Panc1 (cell line): ENCODE results near the gene SLC25A36. TPM values are rescaled to one million over a fixed set of nuclear protein-coding genes. Genes with fewer than 3 reads are reported as not detected.
A peak's percentile ranks its signal among the peaks of the same experiment; 100 is the strongest.
"Not testable (repeated sequence)": the region's sequence is repeated elsewhere in the genome, so short reads cannot be mapped to it uniquely, and the experiment has no call there.

Experiments used
- ATAC-seq: fragments of 200-7000 bp; cut with Tn5 transposase; 2 replicates; pipeline ENCODE4 v1.9.1; 2020; ENCODE audit warnings: mild to moderate bottlenecking, moderate library complexity
- BruUV-seq: library from RNA; stranded (reverse); fragments of 400-500 nt; replicated peaks from 2 replicates; lab custom pipeline; 2021; lab: Mats Ljungman, UMichigan
- CTCF ChIA-PET: fragments of 300-600 bp; sonication (Branson Sonifier 250); formaldehyde crosslinking; loops from one replicate; lab custom pipeline; 2022; ENCODE audit warnings: antibody characterized with exemption; lab: Charles Lee
- POLR2A ChIA-PET: fragments of 300-600 bp; sonication (Branson Sonifier 250); formaldehyde crosslinking; loops from one replicate; lab custom pipeline; 2022; ENCODE audit warnings: antibody characterized with exemption; lab: Charles Lee
- DNase-seq: peaks from one replicate; pipeline ENCODE4 v3.0.0-alpha.2; 2010; ENCODE audit warnings: low read depth, low spot score
- H3K27ac ChIP-seq: 2 replicates; pipeline ENCODE4 v1.5.1; 2011; ENCODE audit warnings: mild to moderate bottlenecking, low read length, inconsistent platforms
- H3K27me3 ChIP-seq: fragments of 200-500 bp; sonication (Bioruptor generic); 2 replicates; pipeline ENCODE4 v1.6.0; 2014; ENCODE audit warnings: low read length, inconsistent platforms; ENCODE audit not compliant: control insufficient read depth, insufficient read depth
- H3K36me3 ChIP-seq: fragments of 200-500 bp; sonication (Bioruptor generic); 2 replicates; pipeline ENCODE4 v1.5.1; 2014; ENCODE audit warnings: inconsistent platforms, mild to moderate bottlenecking, low read length, moderate library complexity; ENCODE audit not compliant: control insufficient read depth, insufficient read depth
- H3K4me1 ChIP-seq: 2 replicates; pipeline ENCODE4 v1.5.1; 2011; ENCODE audit warnings: inconsistent platforms, mild to moderate bottlenecking, low read length, moderate library complexity; ENCODE audit not compliant: control insufficient read depth, insufficient read depth
- H3K4me3 ChIP-seq, 2 experiments: 2 replicates each; pipeline ENCODE4 v1.5.1; 2011 to 2012; ENCODE audit warnings: low read depth in 2 of 2, low read length in 2 of 2, mild to moderate bottlenecking in 2 of 2, inconsistent platforms in 1 of 2, moderate library complexity in 1 of 2
- H3K9me3 ChIP-seq: fragments of 200-500 bp; sonication (Bioruptor generic); 2 replicates; pipeline ENCODE4 v1.5.1; 2014; ENCODE audit warnings: low read depth, mild to moderate bottlenecking, inconsistent platforms, low read length, moderate library complexity; ENCODE audit not compliant: control insufficient read depth, insufficient read depth
- POLR2AphosphoS5 ChIP-seq: IDR thresholded peaks from 2 replicates; pipeline ENCODE4 v1.6.1; 2012; ENCODE audit warnings: mild to moderate bottlenecking, low read depth, low read length, moderate library complexity
- SIN3A ChIP-seq: IDR thresholded peaks from 2 replicates; pipeline ENCODE4 v1.6.1; 2012; ENCODE audit warnings: low read depth, mild to moderate bottlenecking, low read length, moderate library complexity, borderline replicate concordance; ENCODE audit not compliant: insufficient read depth
- TCF7L2 ChIP-seq: IDR thresholded peaks from 2 replicates; pipeline ENCODE4 v1.6.1; 2011; ENCODE audit warnings: mild to moderate bottlenecking, low read depth, low read length, inconsistent platforms
- in situ Hi-C: cut with HindIII; loops from 2 replicates; pipeline ENCODE4 v1.10.0; 2016; ENCODE audit warnings: low sequenced_read_pairs, low pct_unique_long_range_greater_than_20kb
- intact Hi-C: fragments of 100-400 bp; cut with micrococcal nuclease; formaldehyde crosslinking; loops from one replicate; pipeline ENCODE4 v1.10.0; 2022; ENCODE audit not compliant: unreplicated experiment
- total RNA-seq: library from RNA; stranded (reverse); gene quantifications from one replicate; pipeline ENCODE4 v1.2.1, GENCODE V29; 2021; ENCODE audit not compliant: unreplicated experiment
- TF ChIP-seq, protein P1 (sequence below): fragments of 450-650 bp; IDR thresholded peaks from 2 replicates; pipeline ENCODE4 v1.5.1; 2017; ENCODE audit warnings: mild to moderate bottlenecking
- TF ChIP-seq, protein P2 (sequence below), 2 experiments: IDR thresholded peaks; 2 replicates each; pipeline ENCODE4 v1.6.1; 2011 to 2012; ENCODE audit warnings: low read depth in 2 of 2, control low read depth in 1 of 2, low read length in 1 of 2, mild to moderate bottlenecking in 1 of 2, moderate library complexity in 1 of 2; ENCODE audit not compliant: insufficient read depth in 1 of 2

Gene SLC25A36
- total RNA-seq, 1 experiment from 2014 or later, result 69.5 TPM

DNA sequence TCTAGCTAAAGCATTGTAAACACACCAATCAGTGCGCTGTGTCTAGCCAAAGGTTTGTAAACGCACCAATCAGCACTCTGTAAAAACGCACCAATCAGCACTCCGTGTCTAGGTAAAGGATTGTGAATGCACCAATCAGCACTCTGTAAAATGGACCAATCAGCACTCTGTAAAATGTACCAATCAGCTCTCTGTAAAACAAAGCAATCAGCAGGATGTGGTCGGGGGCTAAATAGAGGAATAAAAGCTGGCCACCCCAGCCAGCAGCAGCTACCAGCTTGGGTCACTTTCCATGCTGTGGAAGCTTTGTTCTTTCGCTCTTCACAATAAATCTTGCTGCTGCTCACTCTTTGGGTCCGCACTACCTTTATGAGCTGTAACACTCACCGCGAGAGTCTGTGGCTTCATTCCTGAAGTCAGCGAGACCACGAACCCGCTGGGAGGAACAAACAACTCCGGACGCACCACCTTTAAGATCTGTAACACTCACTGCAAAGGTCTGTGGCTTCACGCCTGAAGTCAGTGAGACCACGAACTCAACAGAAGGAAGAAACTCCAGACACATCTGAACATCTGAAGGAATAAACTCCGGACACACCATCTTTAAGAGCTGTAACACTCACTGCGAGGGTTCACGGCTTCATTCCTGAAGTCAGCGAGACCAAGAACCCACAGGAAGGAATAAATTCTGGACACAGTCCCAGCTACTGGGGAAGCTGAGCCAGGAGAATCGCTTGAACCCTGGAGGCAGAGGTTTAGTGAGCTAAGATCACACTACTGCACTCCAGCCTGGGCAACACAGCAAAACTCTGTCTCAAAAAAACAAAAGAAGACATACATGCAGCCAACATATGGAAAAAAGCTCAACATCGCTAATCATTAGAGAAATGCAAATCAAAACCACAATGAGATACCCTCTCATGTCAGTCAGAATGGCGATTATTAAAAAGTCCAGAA is 76.0 kb downstream of the SLC25A36 start:
- H3K36me3 ChIP-seq, intact Hi-C loops, H3K27me3 ChIP-seq, POLR2A ChIA-PET, H3K4me1 ChIP-seq, in situ Hi-C loops, ATAC-seq, BruUV-seq, H3K27ac ChIP-seq, DNase-seq, H3K9me3 ChIP-seq, CTCF ChIA-PET, H3K4me3 ChIP-seq: not testable (repeated sequence)

DNA sequence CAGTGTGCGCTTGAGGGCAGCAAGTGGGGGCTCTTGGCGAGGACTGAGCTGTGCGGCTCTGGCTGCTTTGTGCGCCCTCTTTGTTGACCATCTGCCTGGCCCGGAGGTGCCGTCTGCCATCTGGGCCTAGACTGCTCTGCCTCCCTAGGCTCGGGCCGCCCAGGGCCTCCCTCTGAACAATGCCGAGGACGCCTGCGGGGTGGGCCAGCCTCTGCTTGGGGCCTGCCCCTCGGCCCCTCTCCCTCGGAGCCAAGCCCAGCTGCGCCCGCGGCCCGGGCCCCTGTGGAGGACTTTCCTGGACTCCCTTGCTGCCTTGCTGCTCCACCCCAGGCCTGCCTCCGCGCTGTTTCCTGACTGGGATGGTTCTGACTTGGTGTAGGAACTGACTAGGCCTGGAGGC is 77.6 kb downstream of the SLC25A36 start:
- ATAC-seq, result peak; percentile 42; the same call in 1 of the 2 replicates

DNA sequence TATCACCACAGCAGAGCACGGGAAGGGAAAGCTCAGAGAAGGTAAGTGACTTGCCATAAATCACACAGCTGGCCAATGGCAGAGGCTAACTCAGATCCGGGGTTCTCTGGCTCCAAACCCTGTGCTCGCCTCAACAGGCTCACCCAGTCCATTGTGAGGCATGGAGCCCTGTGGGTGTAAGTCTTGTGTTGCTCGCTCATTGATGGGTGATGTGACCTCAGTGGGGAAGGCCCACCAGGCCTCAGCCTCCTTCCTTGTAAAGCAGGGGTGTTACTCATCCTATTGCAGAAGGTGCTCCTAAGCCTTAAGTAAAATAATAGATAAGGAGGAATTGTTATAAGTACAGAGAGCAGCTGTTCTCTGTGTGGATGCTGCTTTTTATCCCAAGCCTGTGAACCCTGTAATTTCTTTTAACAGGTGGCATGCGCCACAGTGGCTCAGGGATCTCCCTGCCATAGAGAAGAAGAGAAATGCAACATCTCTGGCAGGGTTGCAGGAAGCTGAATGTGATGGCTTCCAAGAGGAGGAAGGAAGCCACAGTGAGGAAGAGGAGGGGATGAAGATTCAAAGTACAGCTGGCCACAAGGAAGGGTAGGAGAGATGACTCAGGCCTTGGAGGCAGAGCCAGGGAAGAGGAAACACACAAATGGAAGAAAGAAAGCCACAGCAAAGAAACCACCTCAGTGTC is 78.7 kb downstream of the SLC25A36 start:
- intact Hi-C loops (no loop called here), in situ Hi-C loops (no loop called here)
- Histone ChIP-seq H3K36me3 (no peaks in the 10 kb centered on the region), H3K27me3 (peaks cover 23% of the 10 kb centered on the region), H3K4me3 (no peak overlapping the region), H3K9me3 (no peaks in the 10 kb centered on the region), H3K27ac (no peak overlapping the region), H3K4me1 (no peaks in the 10 kb centered on the region)
- CTCF ChIA-PET, result no interaction called here
- ATAC-seq, result no peak
- no peak for DNase-seq
- TF ChIP-seq TCF7L2 (no peak), SIN3A (no peak), POLR2AphosphoS5 (no peak)
- TF ChIP-seq, protein P1, sequence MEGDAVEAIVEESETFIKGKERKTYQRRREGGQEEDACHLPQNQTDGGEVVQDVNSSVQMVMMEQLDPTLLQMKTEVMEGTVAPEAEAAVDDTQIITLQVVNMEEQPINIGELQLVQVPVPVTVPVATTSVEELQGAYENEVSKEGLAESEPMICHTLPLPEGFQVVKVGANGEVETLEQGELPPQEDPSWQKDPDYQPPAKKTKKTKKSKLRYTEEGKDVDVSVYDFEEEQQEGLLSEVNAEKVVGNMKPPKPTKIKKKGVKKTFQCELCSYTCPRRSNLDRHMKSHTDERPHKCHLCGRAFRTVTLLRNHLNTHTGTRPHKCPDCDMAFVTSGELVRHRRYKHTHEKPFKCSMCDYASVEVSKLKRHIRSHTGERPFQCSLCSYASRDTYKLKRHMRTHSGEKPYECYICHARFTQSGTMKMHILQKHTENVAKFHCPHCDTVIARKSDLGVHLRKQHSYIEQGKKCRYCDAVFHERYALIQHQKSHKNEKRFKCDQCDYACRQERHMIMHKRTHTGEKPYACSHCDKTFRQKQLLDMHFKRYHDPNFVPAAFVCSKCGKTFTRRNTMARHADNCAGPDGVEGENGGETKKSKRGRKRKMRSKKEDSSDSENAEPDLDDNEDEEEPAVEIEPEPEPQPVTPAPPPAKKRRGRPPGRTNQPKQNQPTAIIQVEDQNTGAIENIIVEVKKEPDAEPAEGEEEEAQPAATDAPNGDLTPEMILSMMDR, result no peak
- TF ChIP-seq, protein P2, sequence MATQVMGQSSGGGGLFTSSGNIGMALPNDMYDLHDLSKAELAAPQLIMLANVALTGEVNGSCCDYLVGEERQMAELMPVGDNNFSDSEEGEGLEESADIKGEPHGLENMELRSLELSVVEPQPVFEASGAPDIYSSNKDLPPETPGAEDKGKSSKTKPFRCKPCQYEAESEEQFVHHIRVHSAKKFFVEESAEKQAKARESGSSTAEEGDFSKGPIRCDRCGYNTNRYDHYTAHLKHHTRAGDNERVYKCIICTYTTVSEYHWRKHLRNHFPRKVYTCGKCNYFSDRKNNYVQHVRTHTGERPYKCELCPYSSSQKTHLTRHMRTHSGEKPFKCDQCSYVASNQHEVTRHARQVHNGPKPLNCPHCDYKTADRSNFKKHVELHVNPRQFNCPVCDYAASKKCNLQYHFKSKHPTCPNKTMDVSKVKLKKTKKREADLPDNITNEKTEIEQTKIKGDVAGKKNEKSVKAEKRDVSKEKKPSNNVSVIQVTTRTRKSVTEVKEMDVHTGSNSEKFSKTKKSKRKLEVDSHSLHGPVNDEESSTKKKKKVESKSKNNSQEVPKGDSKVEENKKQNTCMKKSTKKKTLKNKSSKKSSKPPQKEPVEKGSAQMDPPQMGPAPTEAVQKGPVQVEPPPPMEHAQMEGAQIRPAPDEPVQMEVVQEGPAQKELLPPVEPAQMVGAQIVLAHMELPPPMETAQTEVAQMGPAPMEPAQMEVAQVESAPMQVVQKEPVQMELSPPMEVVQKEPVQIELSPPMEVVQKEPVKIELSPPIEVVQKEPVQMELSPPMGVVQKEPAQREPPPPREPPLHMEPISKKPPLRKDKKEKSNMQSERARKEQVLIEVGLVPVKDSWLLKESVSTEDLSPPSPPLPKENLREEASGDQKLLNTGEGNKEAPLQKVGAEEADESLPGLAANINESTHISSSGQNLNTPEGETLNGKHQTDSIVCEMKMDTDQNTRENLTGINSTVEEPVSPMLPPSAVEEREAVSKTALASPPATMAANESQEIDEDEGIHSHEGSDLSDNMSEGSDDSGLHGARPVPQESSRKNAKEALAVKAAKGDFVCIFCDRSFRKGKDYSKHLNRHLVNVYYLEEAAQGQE (IDR thresholded peaks at IDR 0.05; ENCODE audit: insufficient read depth in 1 of 2, low read depth in 2 of 2, low read length in 1 of 2), result no peak
- POLR2A ChIA-PET, result interaction anchor here (0.5 kb wide), 1 partner anchor 651 kb away, joined by 5 read pairs; no protein-coding TSS in a partner anchor
- no TSS peak for BruUV-seq

More for the DNA sequence above, 77.6 kb downstream of the SLC25A36 start:
- no peaks in the 10 kb centered on the region for H3K4me1 ChIP-seq
- CTCF ChIA-PET, result no interaction called here
- POLR2A ChIA-PET, result no interaction called here
- no peak overlapping the region for H3K27ac ChIP-seq
- intact Hi-C loops (no loop called here), in situ Hi-C loops (no loop called here)
- no TSS peak for BruUV-seq
- no peak overlapping the region for H3K4me3 ChIP-seq
- peaks cover 16% of the 10 kb centered on the region for H3K27me3 ChIP-seq
- no peak for DNase-seq
- no peaks in the 10 kb centered on the region for H3K36me3 ChIP-seq
- TF ChIP-seq, protein P2 (IDR thresholded peaks at IDR 0.05; ENCODE audit: insufficient read depth in 1 of 2, low read depth in 2 of 2, low read length in 1 of 2), result no peak
- TF ChIP-seq TCF7L2 (no peak), POLR2AphosphoS5 (no peak)
- H3K9me3 ChIP-seq, result no peaks in the 10 kb centered on the region
